Coronary artery (tissue), 2 donors: Measurements from ENCODE around the gene FZD8.

Experiments
- DNase-seq: peaks from one replicate; pipeline ENCODE4 v3.0.0-alpha.2; 2017; ENCODE audit warnings: low spot score
- H3K27ac ChIP-seq, 2 donors: fragments of 200-600 bp; sonication (generic); one replicate each; pipeline ENCODE4 v1.5.1; 2016 to 2019
- H3K4me3 ChIP-seq: fragments of 200-600 bp; sonication (generic); 2 replicates; pipeline ENCODE4 v1.5.1; 2016; ENCODE audit warnings: mild to moderate bottlenecking, moderate library complexity
- TF ChIP-seq, protein P1 (sequence below): fragments of 200-600 bp; sonication (generic); IDR thresholded peaks from one replicate; pipeline ENCODE4 v1.5.1; 2019; ENCODE audit warnings: antibody characterized with exemption

FZD8 gene

DNA sequence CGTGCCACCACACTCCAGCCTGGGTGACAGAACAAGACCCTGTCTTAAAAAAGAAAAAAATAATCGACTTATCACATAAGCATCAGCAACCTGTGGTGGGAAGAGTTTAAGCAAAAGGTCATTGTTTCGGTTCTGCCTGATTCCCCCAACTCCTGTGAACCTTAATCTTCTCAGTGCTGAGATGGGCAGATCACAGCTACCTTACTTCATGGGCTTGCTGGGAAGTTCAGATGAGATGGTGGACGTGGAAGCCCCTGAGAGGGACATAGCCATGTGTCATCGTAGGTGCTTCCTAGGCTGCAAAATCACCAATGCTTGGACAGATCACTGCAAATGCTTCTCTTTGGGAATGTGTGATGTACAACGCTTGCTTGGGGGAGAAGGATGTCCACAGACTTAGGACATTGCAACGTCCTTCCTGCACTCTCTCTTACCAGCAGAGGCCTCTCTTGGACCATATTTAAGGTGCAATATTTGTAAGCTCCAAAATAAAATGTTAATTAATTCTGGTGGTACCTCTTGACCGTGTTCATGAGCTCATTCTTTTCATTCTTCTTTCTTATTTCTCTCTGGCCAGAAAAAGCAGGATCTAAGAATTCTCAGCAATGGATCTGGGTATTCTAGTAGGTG lies 28.4 kb downstream of the FZD8 start:
- H3K4me3 ChIP-seq: no peak overlapping the region
- TF ChIP-seq, protein P1, sequence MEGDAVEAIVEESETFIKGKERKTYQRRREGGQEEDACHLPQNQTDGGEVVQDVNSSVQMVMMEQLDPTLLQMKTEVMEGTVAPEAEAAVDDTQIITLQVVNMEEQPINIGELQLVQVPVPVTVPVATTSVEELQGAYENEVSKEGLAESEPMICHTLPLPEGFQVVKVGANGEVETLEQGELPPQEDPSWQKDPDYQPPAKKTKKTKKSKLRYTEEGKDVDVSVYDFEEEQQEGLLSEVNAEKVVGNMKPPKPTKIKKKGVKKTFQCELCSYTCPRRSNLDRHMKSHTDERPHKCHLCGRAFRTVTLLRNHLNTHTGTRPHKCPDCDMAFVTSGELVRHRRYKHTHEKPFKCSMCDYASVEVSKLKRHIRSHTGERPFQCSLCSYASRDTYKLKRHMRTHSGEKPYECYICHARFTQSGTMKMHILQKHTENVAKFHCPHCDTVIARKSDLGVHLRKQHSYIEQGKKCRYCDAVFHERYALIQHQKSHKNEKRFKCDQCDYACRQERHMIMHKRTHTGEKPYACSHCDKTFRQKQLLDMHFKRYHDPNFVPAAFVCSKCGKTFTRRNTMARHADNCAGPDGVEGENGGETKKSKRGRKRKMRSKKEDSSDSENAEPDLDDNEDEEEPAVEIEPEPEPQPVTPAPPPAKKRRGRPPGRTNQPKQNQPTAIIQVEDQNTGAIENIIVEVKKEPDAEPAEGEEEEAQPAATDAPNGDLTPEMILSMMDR: no peak
- no peak overlapping the region for H3K27ac ChIP-seq
- no peak for DNase-seq

DNA sequence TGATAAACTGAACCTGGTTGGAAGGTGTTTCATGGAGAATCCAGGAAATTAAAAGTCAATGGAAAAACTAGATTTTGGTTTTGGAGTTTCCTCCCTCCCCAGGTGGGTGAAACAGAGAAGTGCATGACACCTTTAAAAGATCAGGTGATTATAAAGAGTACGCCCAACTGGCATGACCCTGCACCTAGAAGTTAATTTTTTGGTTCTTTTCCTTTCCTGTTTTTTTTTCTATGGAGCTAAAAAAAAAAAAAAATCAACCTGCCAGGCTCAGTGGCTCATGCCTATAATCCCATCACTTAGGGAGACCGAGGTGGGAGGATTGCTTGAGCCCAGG lies 29.0 kb downstream of the FZD8 start:
- Histone ChIP-seq H3K4me3 (no peak overlapping the region), H3K27ac (no peak overlapping the region)
- TF ChIP-seq, protein P1: no peak
- DNase-seq: no peak

DNA sequence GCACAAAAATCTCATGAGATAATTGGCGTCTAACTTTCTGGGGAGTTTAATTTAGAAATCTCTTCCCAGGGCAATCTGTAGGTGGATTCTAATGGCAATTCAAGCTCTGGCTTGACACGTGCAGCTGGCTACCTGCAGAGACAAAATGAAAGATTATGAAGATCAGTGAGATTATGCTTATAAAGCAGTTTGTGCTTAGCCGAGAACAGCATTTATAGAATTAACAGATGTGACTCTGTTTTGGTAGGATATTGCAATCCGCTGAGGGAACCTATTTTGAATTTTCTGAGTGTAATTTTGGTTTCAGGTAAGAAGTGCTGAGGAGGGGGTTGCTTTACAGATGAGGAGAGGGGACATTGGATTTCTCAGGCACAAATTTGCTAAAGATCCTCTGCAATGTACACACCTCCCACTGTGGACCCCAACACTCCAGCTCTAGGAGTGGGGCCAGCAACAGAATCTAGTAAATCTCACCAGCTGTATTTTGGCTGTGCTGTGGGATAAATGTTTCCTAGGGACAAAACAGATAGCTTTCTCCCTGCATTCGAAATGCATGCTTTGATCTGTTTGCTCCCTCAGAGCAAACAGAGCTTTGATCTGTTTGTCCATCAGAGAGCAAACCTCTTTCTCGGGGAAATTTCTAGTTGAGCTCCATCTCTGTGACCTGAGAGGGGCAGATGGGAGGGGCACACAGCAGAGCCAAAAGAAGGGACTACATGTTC lies 29.6 kb downstream of the FZD8 start:
- Histone ChIP-seq H3K4me3 (no peak overlapping the region), H3K27ac (no peak overlapping the region)
- TF ChIP-seq, protein P1: no peak
- DNase-seq: no peak

DNA sequence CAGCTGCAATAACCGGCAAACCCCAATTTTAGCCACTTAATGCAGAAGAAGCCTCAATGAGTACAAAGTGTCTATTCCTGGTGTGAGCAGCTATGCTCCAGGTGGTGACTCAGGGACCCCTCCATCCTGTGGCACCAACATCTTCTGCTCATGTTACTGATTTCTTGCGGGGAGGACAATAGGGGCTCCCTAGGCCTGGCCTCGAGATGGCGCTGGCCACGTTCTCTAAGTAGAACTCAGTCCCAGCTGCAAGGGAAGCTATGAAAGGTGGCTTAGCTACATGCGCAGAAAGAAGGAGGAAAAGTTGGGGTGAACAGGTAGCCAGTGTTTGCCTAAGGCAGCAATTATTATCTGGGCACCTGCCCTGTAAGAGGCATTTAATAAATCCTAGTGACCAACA lies 30.3 kb downstream of the FZD8 start:
- Histone ChIP-seq H3K4me3 (no peak overlapping the region), H3K27ac (no peak overlapping the region)
- TF ChIP-seq, protein P1: no peak
- DNase-seq: no peak

DNA sequence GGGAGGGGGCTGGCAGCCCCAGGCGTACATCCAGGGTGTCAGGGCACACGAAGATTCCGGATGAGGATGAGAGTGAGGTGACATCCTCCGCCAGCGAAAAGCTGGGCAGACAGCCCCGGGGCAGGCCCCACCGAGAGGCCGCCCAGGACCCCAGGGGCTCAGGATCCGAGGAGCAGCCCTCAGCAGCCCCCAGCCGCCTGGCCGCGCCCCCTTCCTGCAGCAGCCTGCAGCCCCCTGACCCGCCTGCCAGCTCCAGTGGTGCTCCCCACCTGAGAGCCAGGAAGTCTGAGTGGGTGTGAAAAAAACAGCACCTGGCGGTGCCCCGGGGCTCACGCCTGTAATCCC lies 33.8 kb downstream of the FZD8 start:
- TF ChIP-seq, protein P1: no peak
- Histone ChIP-seq H3K27ac (no peak overlapping the region), H3K4me3 (peak overlapping the region; percentile 74)
- no peak for DNase-seq

DNA sequence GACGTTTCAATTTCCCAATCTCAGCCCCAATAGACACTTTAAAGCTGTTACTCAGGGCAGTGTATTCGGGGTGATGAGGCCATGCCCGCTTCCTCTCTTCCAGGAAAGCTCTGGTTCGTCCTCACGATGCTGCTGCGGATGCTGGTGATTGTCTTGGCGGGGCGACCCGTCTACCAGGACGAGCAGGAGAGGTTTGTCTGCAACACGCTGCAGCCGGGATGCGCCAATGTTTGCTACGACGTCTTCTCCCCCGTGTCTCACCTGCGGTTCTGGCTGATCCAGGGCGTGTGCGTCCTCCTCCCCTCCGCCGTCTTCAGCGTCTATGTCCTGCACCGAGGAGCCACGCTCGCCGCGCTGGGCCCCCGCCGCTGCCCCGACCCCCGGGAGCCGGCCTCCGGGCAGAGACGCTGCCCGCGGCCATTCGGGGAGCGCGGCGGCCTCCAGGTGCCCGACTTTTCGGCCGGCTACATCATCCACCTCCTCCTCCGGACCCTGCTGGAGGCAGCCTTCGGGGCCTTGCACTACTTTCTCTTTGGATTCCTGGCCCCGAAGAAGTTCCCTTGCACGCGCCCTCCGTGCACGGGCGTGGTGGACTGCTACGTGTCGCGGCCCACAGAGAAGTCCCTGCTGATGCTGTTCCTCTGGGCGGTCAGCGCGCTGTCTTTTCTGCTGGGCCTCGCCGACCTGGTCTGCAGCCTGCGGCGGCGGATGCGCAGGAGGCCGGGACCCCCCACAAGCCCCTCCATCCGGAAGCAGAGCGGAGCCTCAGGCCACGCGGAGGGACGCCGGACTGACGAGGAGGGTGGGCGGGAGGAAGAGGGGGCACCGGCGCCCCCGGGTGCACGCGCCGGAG lies 34.4 kb downstream of the FZD8 start:
- DNase-seq: no peak
- Histone ChIP-seq H3K4me3 (peak overlapping the region; percentile 74), H3K27ac (no peak overlapping the region)
- TF ChIP-seq, protein P1: no peak
